HG02852 (cell line): Measurements from ENCODE around the gene RPS6KC1.
"Not testable (repeated sequence)": the region's sequence is repeated elsewhere in the genome, so short reads cannot be mapped to it uniquely, and the experiment has no call there.

Experiments
- ATAC-seq: cut with Tn5 transposase; IDR thresholded peaks from one replicate; pipeline ENCODE4 v1.9.1; 2021; ENCODE audit warnings: mild to moderate bottlenecking, moderate library complexity; ENCODE audit not compliant: unreplicated experiment

Gene RPS6KC1

GRCh38 chr1:213051127-213051880 is at the start of gene RPS6KC1:
RPS6KC1 (plus strand) TSS chr1:213051241; CDS start chr1:213051405, 164 bp downstream.
- ATAC-seq, result peak; percentile 99

GRCh38 chr1:213003256-213003655 is 47.8 kb upstream of the RPS6KC1 start:
- ATAC-seq, result no peak

- ATAC-seq, result peak; percentile 81
Observed at GRCh38 chr1:213008564-213008963, 42.5 kb upstream of the RPS6KC1 start.

GRCh38 chr1:213014642-213015041 is 36.4 kb upstream of the RPS6KC1 start:
- no peak for ATAC-seq

- peak; percentile 93 for ATAC-seq
Observed at GRCh38 chr1:213015099-213016050, 35.7 kb upstream of the RPS6KC1 start, which contains the start of gene ANGEL2. ANGEL2 (minus strand) TSS chr1:213015867; CDS start chr1:213015671, 196 bp downstream.

- ATAC-seq, result no peak
Observed at GRCh38 chr1:213017447-213018273, 33.4 kb upstream of the RPS6KC1 start.

- ATAC-seq, result no peak
Observed at GRCh38 chr1:213019450-213019849, 31.6 kb upstream of the RPS6KC1 start.

- no peak for ATAC-seq
Observed at GRCh38 chr1:213020016-213020415, 31.0 kb upstream of the RPS6KC1 start.

- ATAC-seq, result not testable (repeated sequence)
Observed at GRCh38 chr1:213027024-213027423, 24.0 kb upstream of the RPS6KC1 start.

- no peak for ATAC-seq
Observed at GRCh38 chr1:213032651-213033050, 18.4 kb upstream of the RPS6KC1 start.

GRCh38 chr1:213034713-213035112 is 16.3 kb upstream of the RPS6KC1 start:
- ATAC-seq, result no peak

- no peak for ATAC-seq
Observed at GRCh38 chr1:213035573-213035972, 15.5 kb upstream of the RPS6KC1 start.

- no peak for ATAC-seq
Observed at GRCh38 chr1:213041443-213041842, 9.6 kb upstream of the RPS6KC1 start.

- not testable (repeated sequence) for ATAC-seq
Observed at GRCh38 chr1:213045321-213046226, 5.5 kb upstream of the RPS6KC1 start.

- no peak for ATAC-seq
Observed at GRCh38 chr1:213049232-213049631, 1.8 kb upstream of the RPS6KC1 start.

GRCh38 chr1:213050745-213051126 is 305 bp upstream of the RPS6KC1 start:
- peak; percentile 32 for ATAC-seq

- ATAC-seq, result no peak
Observed at GRCh38 chr1:213051881-213052202, 801 bp downstream of the RPS6KC1 start.

- no peak for ATAC-seq
Observed at GRCh38 chr1:213053455-213053854, 2.4 kb downstream of the RPS6KC1 start.

- no peak for ATAC-seq
Observed at GRCh38 chr1:213054142-213054541, 3.1 kb downstream of the RPS6KC1 start.
